Fibroblast of pulmonary artery (primary cell): ENCODE results near the gene GPR63.

ENCODE experiments used
- DNase-seq: peaks from one replicate; pipeline ENCODE4 v3.0.0-alpha.2; 2010; ENCODE audit warnings: low read depth
- H3K4me3 ChIP-seq: replicated peaks from 2 replicates; pipeline ENCODE4 v1.5.1; 2011; ENCODE audit warnings: low read depth, mild to moderate bottlenecking, control low read depth, low read length, moderate library complexity
- TF ChIP-seq, protein P1 (sequence below): IDR thresholded peaks from 2 replicates; pipeline ENCODE4 v1.5.1; 2011; ENCODE audit warnings: mild to moderate bottlenecking, control low read depth, low read length, inconsistent platforms; ENCODE audit errors: missing control alignments

Gene GPR63

DNA sequence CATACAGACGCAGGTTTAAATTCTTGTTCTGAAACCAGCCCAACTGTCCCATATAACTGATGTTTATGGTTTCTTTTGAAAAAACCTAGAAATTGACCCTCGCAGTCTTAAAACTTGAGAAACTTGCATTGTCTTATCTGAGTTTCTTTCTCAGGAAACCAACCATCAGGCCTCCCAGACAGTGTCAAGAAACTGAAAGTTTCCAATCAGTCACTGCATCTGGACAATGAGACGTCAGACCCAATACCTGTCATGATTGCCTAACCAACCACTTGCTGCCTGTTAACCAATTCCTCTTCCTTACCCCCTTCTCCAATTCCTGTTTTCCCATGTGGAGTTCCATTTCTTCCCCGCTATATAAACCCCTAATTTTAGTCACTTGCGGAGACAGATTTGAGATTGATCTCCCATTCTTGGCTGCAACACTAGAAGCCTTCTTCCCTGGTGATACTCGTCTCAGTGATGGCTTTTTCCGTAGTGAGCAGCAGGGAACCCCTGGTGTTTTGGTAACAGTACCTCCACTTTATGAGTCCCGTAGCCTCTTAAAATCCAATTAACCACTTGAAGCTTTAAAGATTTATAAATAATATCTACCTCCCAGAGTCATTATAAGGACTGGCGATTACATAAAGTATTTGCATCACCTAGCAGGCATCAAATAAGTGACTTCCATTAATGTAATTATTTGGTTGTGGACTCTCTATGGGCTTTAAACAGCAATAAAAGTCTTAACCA lies 49.3 kb downstream of the GPR63 start:
- TF ChIP-seq, protein P1, sequence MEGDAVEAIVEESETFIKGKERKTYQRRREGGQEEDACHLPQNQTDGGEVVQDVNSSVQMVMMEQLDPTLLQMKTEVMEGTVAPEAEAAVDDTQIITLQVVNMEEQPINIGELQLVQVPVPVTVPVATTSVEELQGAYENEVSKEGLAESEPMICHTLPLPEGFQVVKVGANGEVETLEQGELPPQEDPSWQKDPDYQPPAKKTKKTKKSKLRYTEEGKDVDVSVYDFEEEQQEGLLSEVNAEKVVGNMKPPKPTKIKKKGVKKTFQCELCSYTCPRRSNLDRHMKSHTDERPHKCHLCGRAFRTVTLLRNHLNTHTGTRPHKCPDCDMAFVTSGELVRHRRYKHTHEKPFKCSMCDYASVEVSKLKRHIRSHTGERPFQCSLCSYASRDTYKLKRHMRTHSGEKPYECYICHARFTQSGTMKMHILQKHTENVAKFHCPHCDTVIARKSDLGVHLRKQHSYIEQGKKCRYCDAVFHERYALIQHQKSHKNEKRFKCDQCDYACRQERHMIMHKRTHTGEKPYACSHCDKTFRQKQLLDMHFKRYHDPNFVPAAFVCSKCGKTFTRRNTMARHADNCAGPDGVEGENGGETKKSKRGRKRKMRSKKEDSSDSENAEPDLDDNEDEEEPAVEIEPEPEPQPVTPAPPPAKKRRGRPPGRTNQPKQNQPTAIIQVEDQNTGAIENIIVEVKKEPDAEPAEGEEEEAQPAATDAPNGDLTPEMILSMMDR, result no peak
- no peak overlapping the region for H3K4me3 ChIP-seq

GRCh38 chr6:96786336-96786735 lies 50.9 kb downstream of the GPR63 start:
- TF ChIP-seq, protein P1, result no peak
- no peak for DNase-seq
- H3K4me3 ChIP-seq, result no peak overlapping the region

More for the DNA sequence above, 49.3 kb downstream of the GPR63 start:
- DNase-seq, result no peak

DNA sequence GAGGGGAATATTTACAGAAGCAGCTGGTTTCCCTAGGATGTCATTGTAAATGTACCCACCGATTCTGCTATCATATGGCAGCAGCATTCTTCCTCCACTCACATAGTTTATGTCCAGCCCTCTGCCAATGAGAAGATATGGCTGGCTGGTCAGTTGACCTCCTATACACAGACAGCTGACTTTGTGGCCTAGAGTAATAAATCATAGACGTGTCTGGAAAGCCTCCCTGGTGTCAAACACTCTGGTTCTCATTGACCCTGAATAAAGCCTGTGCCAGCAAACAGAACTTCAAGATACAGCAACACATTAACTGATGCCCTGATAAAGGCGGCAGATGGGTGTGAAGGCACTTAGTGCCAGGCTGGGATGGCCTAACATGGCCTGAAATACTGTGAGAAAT lies 52.6 kb downstream of the GPR63 start:
- no peak overlapping the region for H3K4me3 ChIP-seq
- TF ChIP-seq, protein P1, result no peak
- DNase-seq, result no peak

DNA sequence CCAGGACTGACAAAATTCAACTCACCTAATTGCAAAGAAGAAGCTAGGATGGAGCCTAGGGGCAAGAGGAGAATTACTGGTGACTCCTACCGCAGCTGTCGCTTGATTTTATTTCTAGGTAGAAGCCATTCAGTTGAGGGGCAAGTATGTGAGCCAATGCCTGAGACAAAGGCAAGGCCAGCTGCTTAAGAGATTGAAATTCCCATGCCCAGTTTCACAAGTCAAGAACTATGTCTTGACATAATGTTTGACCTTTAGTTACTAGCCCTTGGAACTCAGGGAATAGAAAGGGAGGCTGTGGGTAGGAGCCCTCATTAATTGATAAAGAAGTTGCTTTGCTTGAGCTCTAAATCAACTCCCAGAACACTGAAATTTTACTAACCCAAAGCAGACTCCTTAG lies 54.0 kb downstream of the GPR63 start:
- TF ChIP-seq, protein P1, result no peak
- H3K4me3 ChIP-seq, result no peak overlapping the region
- DNase-seq, result no peak

DNA sequence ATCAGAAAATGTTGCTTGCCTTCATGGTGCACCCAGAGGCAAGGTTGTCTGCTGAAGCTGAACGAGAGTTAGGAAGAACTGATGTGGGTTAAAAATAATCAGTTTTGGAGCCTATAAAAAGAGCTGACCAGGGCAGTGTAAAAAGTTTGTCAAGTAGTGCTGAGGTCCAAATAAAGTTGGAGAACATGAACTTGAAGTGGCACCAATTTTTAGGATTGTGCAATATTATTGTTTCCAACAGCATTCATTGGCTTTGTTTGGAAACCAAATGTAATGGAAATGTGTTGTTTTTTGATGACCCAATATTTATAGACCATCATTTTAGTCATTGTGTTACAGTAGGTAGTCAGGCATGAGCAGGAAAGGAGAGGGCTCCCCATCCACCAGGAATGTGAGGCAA lies 55.7 kb downstream of the GPR63 start:
- H3K4me3 ChIP-seq, result no peak overlapping the region
- no peak for DNase-seq
- TF ChIP-seq, protein P1, result no peak

GRCh38 chr6:96777113-96777512 lies 60.2 kb downstream of the GPR63 start:
- no peak for DNase-seq
- TF ChIP-seq, protein P1, result no peak
- H3K4me3 ChIP-seq, result no peak overlapping the region
